ENCODE results near the gene ZNF462.

DNA sequence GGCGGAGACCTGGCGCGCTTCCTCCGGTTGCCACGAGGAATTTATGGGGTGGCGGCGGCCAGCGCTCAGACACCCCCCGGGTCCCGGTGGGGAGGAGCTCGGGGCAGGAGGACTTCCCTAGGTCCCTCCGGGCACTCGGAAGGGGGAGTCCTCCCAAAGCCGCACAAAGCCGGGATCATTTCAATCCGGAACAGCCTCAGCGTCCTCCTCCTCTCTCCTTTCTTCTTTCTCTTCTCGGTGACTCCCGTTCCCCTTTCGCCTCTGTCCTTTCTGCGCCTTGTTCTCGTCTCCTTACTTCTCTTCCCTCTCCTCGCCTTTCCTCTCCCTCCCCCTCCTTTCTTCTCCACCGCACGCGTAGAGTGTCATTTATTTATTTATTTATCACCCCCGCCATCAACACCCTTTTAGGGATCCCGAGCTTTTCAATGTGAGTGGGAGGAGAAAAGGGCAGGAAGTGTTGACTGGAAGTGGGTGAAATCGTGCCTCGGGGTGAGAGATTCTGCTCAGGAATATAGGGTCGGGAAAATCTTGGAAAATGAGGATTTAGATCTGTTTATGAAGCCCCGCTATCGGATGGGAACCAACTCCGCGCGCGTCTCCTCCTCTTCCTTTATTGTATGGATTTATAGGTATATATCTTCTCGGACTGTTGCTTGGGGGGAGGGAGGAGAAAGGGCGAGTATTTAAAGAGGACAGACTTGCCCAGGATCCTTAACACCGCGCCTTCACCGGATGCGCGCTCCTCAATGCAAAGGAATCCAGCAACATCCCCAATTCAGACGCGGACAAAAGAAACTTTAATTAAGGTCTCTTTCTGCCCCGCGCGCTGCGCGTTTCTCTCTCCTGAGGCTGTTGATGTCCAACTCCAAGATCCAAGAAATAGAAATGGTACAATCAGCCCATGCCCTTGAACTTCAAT, 2.0 kb upstream of the ZNF462 start:
- TF ChIP-seq, protein P1, sequence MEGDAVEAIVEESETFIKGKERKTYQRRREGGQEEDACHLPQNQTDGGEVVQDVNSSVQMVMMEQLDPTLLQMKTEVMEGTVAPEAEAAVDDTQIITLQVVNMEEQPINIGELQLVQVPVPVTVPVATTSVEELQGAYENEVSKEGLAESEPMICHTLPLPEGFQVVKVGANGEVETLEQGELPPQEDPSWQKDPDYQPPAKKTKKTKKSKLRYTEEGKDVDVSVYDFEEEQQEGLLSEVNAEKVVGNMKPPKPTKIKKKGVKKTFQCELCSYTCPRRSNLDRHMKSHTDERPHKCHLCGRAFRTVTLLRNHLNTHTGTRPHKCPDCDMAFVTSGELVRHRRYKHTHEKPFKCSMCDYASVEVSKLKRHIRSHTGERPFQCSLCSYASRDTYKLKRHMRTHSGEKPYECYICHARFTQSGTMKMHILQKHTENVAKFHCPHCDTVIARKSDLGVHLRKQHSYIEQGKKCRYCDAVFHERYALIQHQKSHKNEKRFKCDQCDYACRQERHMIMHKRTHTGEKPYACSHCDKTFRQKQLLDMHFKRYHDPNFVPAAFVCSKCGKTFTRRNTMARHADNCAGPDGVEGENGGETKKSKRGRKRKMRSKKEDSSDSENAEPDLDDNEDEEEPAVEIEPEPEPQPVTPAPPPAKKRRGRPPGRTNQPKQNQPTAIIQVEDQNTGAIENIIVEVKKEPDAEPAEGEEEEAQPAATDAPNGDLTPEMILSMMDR (IDR thresholded peaks at IDR 0.05; ENCODE audit: low read depth, low read length): no peak
- TF ChIP-seq POLR2A (IDR thresholded peaks at IDR 0.05; ENCODE audit: extremely low read depth, insufficient read length) (no peak), MYC (IDR thresholded peaks at IDR 0.05; ENCODE audit: low read depth, low read length) (no peak)
- TF ChIP-seq, protein P2, sequence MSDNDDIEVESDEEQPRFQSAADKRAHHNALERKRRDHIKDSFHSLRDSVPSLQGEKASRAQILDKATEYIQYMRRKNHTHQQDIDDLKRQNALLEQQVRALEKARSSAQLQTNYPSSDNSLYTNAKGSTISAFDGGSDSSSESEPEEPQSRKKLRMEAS (IDR thresholded peaks at IDR 0.05; ENCODE audit: low read depth, low read length): no peak

All from NB4 (cell line).